Caco-2 (cell line): Measurements from ENCODE around the gene TMEM238L. TPM values are rescaled to one million over a fixed set of nuclear protein-coding genes. Genes with fewer than 3 reads are reported as not detected.

ENCODE experiments used
- BruUV-seq: library from RNA; stranded (reverse); fragments of 400-500 nt; replicated peaks from 2 replicates; lab custom pipeline; 2021; lab: Mats Ljungman, UMichigan
- CTCF ChIA-PET: fragments of 300-600 bp; sonication (Branson Sonifier 250); formaldehyde crosslinking; loops from one replicate; lab custom pipeline; 2022; ENCODE audit warnings: antibody characterized with exemption; lab: Charles Lee
- POLR2A ChIA-PET: fragments of 300-600 bp; sonication (Branson Sonifier 250); formaldehyde crosslinking; loops from one replicate; lab custom pipeline; 2022; ENCODE audit warnings: antibody characterized with exemption; lab: Charles Lee
- DNase-seq, 2 experiments: peaks; one replicate each; pipeline versions ENCODE4 v3.0.0 to v3.0.0-alpha.2; 2020 to 2022
- H3K27me3 ChIP-seq: replicated peaks from 2 replicates; pipeline ENCODE4 v1.6.0; 2011; ENCODE audit warnings: low read length; ENCODE audit not compliant: control insufficient read depth, insufficient read depth
- H3K36me3 ChIP-seq: 2 replicates; pipeline ENCODE4 v1.5.1; 2011; ENCODE audit warnings: low read length; ENCODE audit not compliant: control insufficient read depth, insufficient read depth
- H3K4me1 ChIP-seq: fragments of 250-450 bp; sonication (Bioruptor Pico); 2 replicates; pipeline ENCODE4 v1.5.1; 2020; ENCODE audit warnings: mild to moderate bottlenecking
- H3K4me3 ChIP-seq: 2 replicates; pipeline ENCODE4 v1.5.1; 2011; ENCODE audit warnings: low read depth, mild to moderate bottlenecking, control low read depth, low read length
- H3K9me3 ChIP-seq: fragments of 250-450 bp; sonication (Bioruptor Pico); 2 replicates; pipeline ENCODE4 v1.5.1; 2020; ENCODE audit warnings: mild to moderate bottlenecking, moderate library complexity
- H3K27ac Mint-ChIP-seq: one replicate; pipeline ENCODE4 v1.8.0; 2022; ENCODE audit warnings: mixed read lengths; ENCODE audit not compliant: unreplicated experiment
- H3K27me3 Mint-ChIP-seq: one replicate; pipeline ENCODE4 v1.8.0; 2022; ENCODE audit warnings: mixed read lengths; ENCODE audit not compliant: insufficient read depth, unreplicated experiment
- H3K36me3 Mint-ChIP-seq: one replicate; pipeline ENCODE4 v1.8.0; 2022; ENCODE audit warnings: mild to moderate bottlenecking, mixed read lengths; ENCODE audit not compliant: insufficient read depth, unreplicated experiment
- H3K4me1 Mint-ChIP-seq: one replicate; pipeline ENCODE4 v1.8.0; 2022; ENCODE audit warnings: low read depth, mixed read lengths; ENCODE audit not compliant: unreplicated experiment
- H3K4me3 Mint-ChIP-seq: one replicate; pipeline ENCODE4 v1.8.0; 2022; ENCODE audit warnings: mild to moderate bottlenecking, moderate library complexity, mixed read lengths; ENCODE audit not compliant: unreplicated experiment
- H3K9me3 Mint-ChIP-seq: one replicate; pipeline ENCODE4 v1.8.0; 2022; ENCODE audit warnings: mixed read lengths; ENCODE audit not compliant: unreplicated experiment
- intact Hi-C: fragments of 100-400 bp; cut with micrococcal nuclease; formaldehyde crosslinking; loops from one replicate; pipeline ENCODE4 v1.10.0; 2022; ENCODE audit not compliant: unreplicated experiment
- total RNA-seq: library from RNA; stranded (reverse); gene quantifications from 2 replicates; pipeline ENCODE4 v1.2.3, GENCODE V29; 2022
- TF ChIP-seq, protein P1 (sequence below), 2 experiments: fragments of 200-600 bp in 1 of 2; IDR thresholded peaks; 1 replicate in 1 of 2; 2 replicates in 1 of 2; pipeline versions ENCODE4 v1.5.1 to v1.8.0; 2011 to 2022; ENCODE audit warnings: antibody characterized with exemption in 1 of 2, control low read depth in 1 of 2, inconsistent platforms in 1 of 2, low read depth in 1 of 2, low read length in 1 of 2, mild to moderate bottlenecking in 1 of 2, moderate library complexity in 1 of 2; ENCODE audit not compliant: insufficient read depth in 1 of 2, severe bottlenecking in 1 of 2, unreplicated experiment in 1 of 2

The TMEM238L gene
- total RNA-seq, 1 experiment from 2014 or later, result not detected

DNA sequence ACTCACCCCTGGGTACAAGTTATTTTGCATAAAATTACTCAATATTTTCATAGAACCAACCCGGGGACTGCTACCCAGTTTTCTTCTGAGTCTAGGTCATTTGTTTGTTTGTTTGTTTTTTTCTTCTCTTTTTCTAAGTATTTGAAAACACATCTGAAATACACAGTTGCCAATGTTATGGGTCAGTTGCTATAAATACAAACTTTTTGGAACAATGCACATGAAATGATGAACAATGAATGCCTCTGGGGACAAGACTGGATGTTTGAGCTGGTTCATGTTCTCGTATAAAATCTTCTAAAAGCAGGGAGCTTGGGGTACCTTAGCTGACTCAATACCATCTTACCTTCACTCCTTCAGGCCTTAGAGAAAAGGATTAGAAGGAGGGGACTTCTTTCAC, 30.5 kb downstream of the TMEM238L start:
- no peaks in the 10 kb centered on the region for H3K36me3 Mint-ChIP-seq
- Histone ChIP-seq H3K36me3 (no peaks in the 10 kb centered on the region), H3K27me3 (no peaks in the 10 kb centered on the region), H3K9me3 (no peaks in the 10 kb centered on the region), H3K4me1 (no peaks in the 10 kb centered on the region), H3K4me3 (no peak overlapping the region)
- no TSS peak for BruUV-seq
- intact Hi-C loops, result no loop called here
- POLR2A ChIA-PET, result no interaction called here
- H3K4me3 Mint-ChIP-seq, result no peak overlapping the region
- TF ChIP-seq, protein P1, sequence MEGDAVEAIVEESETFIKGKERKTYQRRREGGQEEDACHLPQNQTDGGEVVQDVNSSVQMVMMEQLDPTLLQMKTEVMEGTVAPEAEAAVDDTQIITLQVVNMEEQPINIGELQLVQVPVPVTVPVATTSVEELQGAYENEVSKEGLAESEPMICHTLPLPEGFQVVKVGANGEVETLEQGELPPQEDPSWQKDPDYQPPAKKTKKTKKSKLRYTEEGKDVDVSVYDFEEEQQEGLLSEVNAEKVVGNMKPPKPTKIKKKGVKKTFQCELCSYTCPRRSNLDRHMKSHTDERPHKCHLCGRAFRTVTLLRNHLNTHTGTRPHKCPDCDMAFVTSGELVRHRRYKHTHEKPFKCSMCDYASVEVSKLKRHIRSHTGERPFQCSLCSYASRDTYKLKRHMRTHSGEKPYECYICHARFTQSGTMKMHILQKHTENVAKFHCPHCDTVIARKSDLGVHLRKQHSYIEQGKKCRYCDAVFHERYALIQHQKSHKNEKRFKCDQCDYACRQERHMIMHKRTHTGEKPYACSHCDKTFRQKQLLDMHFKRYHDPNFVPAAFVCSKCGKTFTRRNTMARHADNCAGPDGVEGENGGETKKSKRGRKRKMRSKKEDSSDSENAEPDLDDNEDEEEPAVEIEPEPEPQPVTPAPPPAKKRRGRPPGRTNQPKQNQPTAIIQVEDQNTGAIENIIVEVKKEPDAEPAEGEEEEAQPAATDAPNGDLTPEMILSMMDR (IDR thresholded peaks at IDR 0.05; ENCODE audit: insufficient read depth in 1 of 2, low read depth in 1 of 2, low read length in 1 of 2, severe bottlenecking in 1 of 2, unreplicated experiment in 1 of 2), result no peak
- no peak overlapping the region for H3K27ac Mint-ChIP-seq
- H3K9me3 Mint-ChIP-seq, result no peaks in the 10 kb centered on the region
- H3K27me3 Mint-ChIP-seq, result no peaks in the 10 kb centered on the region
- peaks cover 7% of the 10 kb centered on the region for H3K4me1 Mint-ChIP-seq
- CTCF ChIA-PET, result interaction anchor here (0.5 kb wide), 1 partner anchor 119 kb away, joined by 3 read pairs; no protein-coding TSS in a partner anchor
- no peak for DNase-seq

DNA sequence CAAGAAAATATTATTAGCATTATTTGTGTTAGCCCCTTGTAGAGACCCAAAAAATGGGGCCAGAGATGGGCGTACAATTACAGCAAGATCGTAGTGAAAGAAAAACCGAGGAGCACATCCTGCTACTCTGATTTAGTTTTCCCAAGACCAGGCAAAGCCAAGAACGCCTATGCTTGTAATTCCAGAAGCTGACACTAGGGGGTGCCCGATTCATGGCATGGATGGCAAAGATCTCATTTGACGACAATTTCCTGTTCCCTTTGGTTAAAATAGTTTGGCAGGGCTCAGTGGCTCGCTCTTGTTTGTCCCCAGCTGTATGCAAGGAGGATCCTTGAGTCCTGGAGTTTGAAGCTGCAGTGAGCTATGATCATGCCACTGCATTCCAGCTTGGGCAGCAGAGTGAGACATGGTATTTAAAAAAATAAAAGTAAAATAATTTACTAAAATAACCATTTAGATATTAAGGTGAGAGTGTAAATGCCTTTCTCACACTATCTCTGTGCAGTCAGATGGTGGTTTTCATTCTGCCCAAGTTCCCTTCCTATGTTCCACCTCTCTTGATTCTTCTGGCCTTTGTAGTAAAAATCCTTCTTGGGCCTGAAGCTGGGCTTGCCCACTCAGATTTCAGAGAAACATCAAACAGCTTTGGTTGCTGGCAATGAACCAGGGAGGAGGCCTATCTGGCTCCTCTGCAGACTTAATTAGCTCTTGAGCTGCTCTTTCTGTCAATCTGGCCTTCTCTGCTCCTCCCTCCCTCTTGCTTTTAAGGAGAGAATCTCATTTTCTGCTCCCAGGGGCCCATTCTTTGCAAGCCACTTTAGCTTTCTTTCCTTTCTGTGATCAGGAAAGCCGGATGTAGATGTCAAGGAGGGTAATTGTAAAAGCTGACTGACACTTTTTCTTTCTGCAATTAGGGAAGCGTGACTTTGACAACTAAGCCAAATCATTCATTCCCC, 31.2 kb downstream of the TMEM238L start:
- H3K27ac Mint-ChIP-seq, result no peak overlapping the region
- no peaks in the 10 kb centered on the region for H3K9me3 Mint-ChIP-seq
- ChIA-PET POLR2A (no interaction called here), CTCF (interaction anchor here (0.5 to 0.7 kb wide), 2 partner anchors 72 to 118 kb away, joined by 3 read pairs; no protein-coding TSS in a partner anchor)
- Histone ChIP-seq H3K4me1 (no peaks in the 10 kb centered on the region), H3K9me3 (no peaks in the 10 kb centered on the region), H3K36me3 (no peaks in the 10 kb centered on the region), H3K27me3 (no peaks in the 10 kb centered on the region), H3K4me3 (no peak overlapping the region)
- no peaks in the 10 kb centered on the region for H3K36me3 Mint-ChIP-seq
- intact Hi-C loops, result no loop called here
- no TSS peak for BruUV-seq
- DNase-seq, result peak in 1 of 2 experiments; percentile 32
- TF ChIP-seq, protein P1 (IDR thresholded peaks at IDR 0.05; ENCODE audit: insufficient read depth in 1 of 2, low read depth in 1 of 2, low read length in 1 of 2, severe bottlenecking in 1 of 2, unreplicated experiment in 1 of 2), result peak; percentile 36 to 74
- H3K27me3 Mint-ChIP-seq, result no peaks in the 10 kb centered on the region
- H3K4me3 Mint-ChIP-seq, result no peak overlapping the region
- peaks cover under 1% of the 10 kb centered on the region for H3K4me1 Mint-ChIP-seq

DNA sequence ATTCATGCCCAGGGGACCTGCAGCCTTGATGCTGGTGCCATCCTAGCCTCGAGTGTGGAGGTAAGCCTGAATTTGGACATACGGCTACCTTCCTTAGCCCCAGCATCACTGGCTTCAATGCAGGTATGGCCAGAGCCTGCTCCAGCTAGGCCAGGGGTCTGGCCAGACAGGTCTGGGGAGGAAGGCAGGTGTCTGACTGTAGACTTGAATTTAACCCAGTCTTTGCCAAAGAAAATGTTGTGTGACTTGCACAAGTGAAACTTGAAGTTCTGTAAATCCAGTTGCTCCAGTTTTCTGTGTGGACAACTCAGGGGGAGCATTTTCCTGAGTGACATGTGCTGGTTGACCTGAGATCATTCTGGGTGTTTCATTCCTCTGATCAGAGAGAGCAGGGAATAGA, 32.8 kb downstream of the TMEM238L start:
- Mint-ChIP-seq H3K9me3 (no peaks in the 10 kb centered on the region), H3K36me3 (no peaks in the 10 kb centered on the region), H3K27me3 (no peaks in the 10 kb centered on the region), H3K4me1 (no peaks in the 10 kb centered on the region), H3K27ac (no peak overlapping the region), H3K4me3 (no peak overlapping the region)
- no TSS peak for BruUV-seq
- TF ChIP-seq, protein P1 (IDR thresholded peaks at IDR 0.05; ENCODE audit: insufficient read depth in 1 of 2, low read depth in 1 of 2, low read length in 1 of 2, severe bottlenecking in 1 of 2, unreplicated experiment in 1 of 2), result no peak
- no peaks in the 10 kb centered on the region for H3K36me3 ChIP-seq
- H3K9me3 ChIP-seq, result no peaks in the 10 kb centered on the region
- no peaks in the 10 kb centered on the region for H3K4me1 ChIP-seq
- intact Hi-C loops, result no loop called here
- ChIA-PET POLR2A (no interaction called here), CTCF (no interaction called here)
- no peak for DNase-seq
- H3K27me3 ChIP-seq, result no peaks in the 10 kb centered on the region
- H3K4me3 ChIP-seq, result no peak overlapping the region
